Keratinocyte (primary cell): ENCODE data around the gene GRK5. TPM values are rescaled to one million over a fixed set of nuclear protein-coding genes. Genes with fewer than 3 reads are reported as not detected.

Experiments used
- DNase-seq: peaks from one replicate; pipeline ENCODE4 v3.0.0-alpha.2; 2011; ENCODE audit warnings: low read depth, missing footprints, low spot score
- FAIRE-seq: peaks from 2 replicates; lab custom pipeline; 2011; peaks lifted over from hg19 to GRCh38; lab: Jason Lieb, UNC
- H2AFZ ChIP-seq: 2 replicates; pipeline ENCODE4 v1.6.0; 2012; ENCODE audit warnings: low read length, control low read depth, inconsistent platforms; ENCODE audit not compliant: control insufficient read depth
- H3K27ac ChIP-seq: 2 replicates; pipeline ENCODE4 v1.5.1; 2011; ENCODE audit warnings: low read length; ENCODE audit not compliant: control insufficient read depth, insufficient read depth
- H3K27me3 ChIP-seq: 3 replicates; pipeline ENCODE4 v1.6.0; 2011; ENCODE audit warnings: low read length; ENCODE audit not compliant: control insufficient read depth, insufficient read depth; ENCODE audit errors: extremely low read depth
- H3K36me3 ChIP-seq, 2 experiments: 2 replicates in 1 of 2; 3 replicates in 1 of 2; pipeline ENCODE4 v1.5.1; 2011; ENCODE audit warnings: low read length in 2 of 2, mild to moderate bottlenecking in 1 of 2; ENCODE audit not compliant: control insufficient read depth in 2 of 2, insufficient read depth in 2 of 2; ENCODE audit errors: extremely low read depth in 1 of 2
- H3K4me1 ChIP-seq: 3 replicates; pipeline ENCODE4 v1.5.1; 2011; ENCODE audit warnings: low read length; ENCODE audit not compliant: control insufficient read depth, insufficient read depth; ENCODE audit errors: extremely low read depth
- H3K4me2 ChIP-seq: 3 replicates; pipeline ENCODE4 v1.6.0; 2011; ENCODE audit warnings: low read depth, low read length; ENCODE audit not compliant: control insufficient read depth, insufficient read depth; ENCODE audit errors: extremely low read depth
- H3K4me3 ChIP-seq, 3 experiments: fragments of 200-600 bp in 1 of 3; sonication (generic) in 1 of 3; 2 replicates in 2 of 3; 3 replicates in 1 of 3; pipeline ENCODE4 v1.5.1; 2011 to 2016; ENCODE audit warnings: low read length in 3 of 3, mild to moderate bottlenecking in 3 of 3, control low read depth in 2 of 3, inconsistent platforms in 1 of 3, low read depth in 1 of 3, mixed read lengths in 1 of 3, mixed run types in 1 of 3, moderate library complexity in 1 of 3; ENCODE audit not compliant: control insufficient read depth in 2 of 3, insufficient read depth in 2 of 3; ENCODE audit errors: extremely low read depth in 1 of 3
- H3K79me2 ChIP-seq: 2 replicates; pipeline ENCODE4 v1.6.0; 2012; ENCODE audit warnings: low read length; ENCODE audit not compliant: control insufficient read depth, insufficient read depth
- H3K9ac ChIP-seq: 3 replicates; pipeline ENCODE4 v1.6.0; 2011; ENCODE audit warnings: low read length; ENCODE audit not compliant: control insufficient read depth, insufficient read depth; ENCODE audit errors: extremely low read depth
- H3K9me1 ChIP-seq: 3 replicates; pipeline ENCODE4 v1.6.0; 2011; ENCODE audit warnings: low read length; ENCODE audit not compliant: control insufficient read depth, insufficient read depth; ENCODE audit errors: extremely low read depth
- H3K9me3 ChIP-seq: 2 replicates; pipeline ENCODE4 v1.5.1; 2012; ENCODE audit warnings: low read depth, low read length; ENCODE audit not compliant: control insufficient read depth
- H4K20me1 ChIP-seq: 3 replicates; pipeline ENCODE4 v1.6.0; 2011; ENCODE audit warnings: low read length; ENCODE audit not compliant: control insufficient read depth, insufficient read depth; ENCODE audit errors: extremely low read depth
- CTCF ChIP-seq, 3 experiments: IDR thresholded peaks in 1 of 3; conservative IDR thresholded peaks in 1 of 3; optimal IDR thresholded peaks in 1 of 3; 2 replicates in 2 of 3; 3 replicates in 1 of 3; pipeline versions ENCODE3 to v1.5.1; 2011; ENCODE audit warnings: low read length in 3 of 3, mild to moderate bottlenecking in 3 of 3, moderate library complexity in 2 of 3, control low read depth in 1 of 3, inconsistent platforms in 1 of 3; ENCODE audit not compliant: insufficient read depth in 2 of 3; ENCODE audit errors: extremely low read depth in 1 of 3
- EZH2 ChIP-seq: IDR thresholded peaks from one replicate; pipeline ENCODE4 v1.6.1; 2012; ENCODE audit warnings: inconsistent platforms, mild to moderate bottlenecking, low read length, moderate library complexity
- dilution Hi-C: fragments of 300-500 bp; cut with MboI; formaldehyde crosslinking; loops from one replicate; pipeline ENCODE4 v1.7.0; 2020; ENCODE audit warnings: low sequenced_read_pairs; ENCODE audit not compliant: extremely low pct_ligation_motif_present
- polyA plus RNA-seq, 5 experiments: library from polyadenylated mRNA; depleted of rRNA in 3 of 5; stranded (reverse) in 3 of 5; stranded (forward) in 1 of 5; unstranded in 1 of 5; fragments of >200 nt; gene quantifications; 1 replicate in 1 of 5; 2 replicates in 3 of 5; 3 replicates in 1 of 5; pipeline versions ENCODE4 v1.2.1 to v1.2.3, GENCODE V29; 2011 to 2012; ENCODE audit warnings: missing spikeins in 2 of 5, low read depth in 1 of 5, low replicate concordance in 1 of 5

The GRK5 gene
- polyA plus RNA-seq, 1 donor (not counting 4 experiments of a cell fraction or from before 2014, with no cell fraction given): 7.6 TPM

- Histone ChIP-seq H3K27ac (no peak overlapping the region), H3K9me3 (no peaks in the 10 kb centered on the region), H4K20me1 (no peaks in the 10 kb centered on the region), H3K79me2 (no peaks in the 10 kb centered on the region), H3K9ac (no peak overlapping the region), H3K4me3 (no peak overlapping the region), H3K4me1 (no peaks in the 10 kb centered on the region), H3K9me1 (no peaks in the 10 kb centered on the region), H2AFZ (no peak overlapping the region), H3K27me3 (no peaks in the 10 kb centered on the region), H3K4me2 (no peak overlapping the region), H3K36me3 (peaks cover 7 to 11% of the 10 kb centered on the region in 2 experiments)
- no peak for FAIRE-seq
- dilution Hi-C loops: no loop called here
- no peak for TF ChIP-seq EZH2
- TF ChIP-seq CTCF (optimal IDR thresholded peaks at IDR 0.05 in 1 of 3, IDR thresholded peaks at IDR 0.05 in 1 of 3, conservative IDR thresholded peaks at IDR 0.05 in 1 of 3; ENCODE audit: extremely low read depth in 1 of 3, insufficient read depth in 2 of 3, low read length in 3 of 3): no peak
- no peak for DNase-seq
These were observed 295.3 kb downstream of the GRK5 start for GRCh38 chr10:119502618-119503155.

- dilution Hi-C loops: no loop called here
- H3K27me3 ChIP-seq: no peaks in the 10 kb centered on the region
- no peaks in the 10 kb centered on the region for H3K9me3 ChIP-seq
- H3K9me1 ChIP-seq: no peaks in the 10 kb centered on the region
- DNase-seq (no peak), FAIRE-seq (no peak)
- no peaks in the 10 kb centered on the region for H3K79me2 ChIP-seq
- no peaks in the 10 kb centered on the region for H3K4me1 ChIP-seq
- H3K4me3 ChIP-seq: no peak overlapping the region
- H3K9ac ChIP-seq: no peak overlapping the region
- H3K27ac ChIP-seq: no peak overlapping the region
- no peaks in the 10 kb centered on the region for H4K20me1 ChIP-seq
- no peak overlapping the region for H3K4me2 ChIP-seq
- peaks cover 7 to 15% of the 10 kb centered on the region in 2 experiments for H3K36me3 ChIP-seq
- TF ChIP-seq CTCF (optimal IDR thresholded peaks at IDR 0.05 in 1 of 3, IDR thresholded peaks at IDR 0.05 in 1 of 3, conservative IDR thresholded peaks at IDR 0.05 in 1 of 3; ENCODE audit: extremely low read depth in 1 of 3, insufficient read depth in 2 of 3, low read length in 3 of 3) (no peak), EZH2 (no peak)
- H2AFZ ChIP-seq: no peak overlapping the region
These were observed 296.4 kb downstream of the GRK5 start for GRCh38 chr10:119503821-119504220.
